Testis (tissue), 3 donors: ENCODE measurements around the gene BTBD17. TPM values are rescaled to one million over a fixed set of nuclear protein-coding genes. Genes with fewer than 3 reads are reported as not detected.

Experiments used
- DNase-seq: peaks from one replicate; pipeline ENCODE4 v3.0.0-alpha.2; 2019
- H3K27ac ChIP-seq, 2 donors: fragments of 200-600 bp; sonication (generic); one replicate each; pipeline ENCODE4 v1.5.1; 2019
- H3K27me3 ChIP-seq: fragments of 200-600 bp; sonication (generic); one replicate; pipeline ENCODE4 v1.5.1; 2019
- H3K36me3 ChIP-seq: fragments of 200-600 bp; sonication (generic); one replicate; pipeline ENCODE4 v1.5.1; 2017; ENCODE audit warnings: low read depth; ENCODE audit errors: missing control alignments
- H3K4me1 ChIP-seq: fragments of 200-600 bp; sonication (generic); one replicate; pipeline ENCODE4 v1.5.1; 2019
- H3K4me3 ChIP-seq, 2 donors: fragments of 200-600 bp; sonication (generic); one replicate each; pipeline ENCODE4 v1.5.1; 2017 to 2019
- H3K9me3 ChIP-seq: fragments of 200-600 bp; sonication (generic); one replicate; pipeline ENCODE4 v1.5.1; 2017
- CTCF ChIP-seq, 3 experiments: fragments of 450-650 bp in 2 of 3; fragments of 200-600 bp in 1 of 3; sonication (generic) in 1 of 3; IDR thresholded peaks; one replicate each; pipeline ENCODE4 v1.5.1; 2016 to 2019; ENCODE audit warnings: antibody characterized with exemption in 3 of 3, mild to moderate bottlenecking in 2 of 3, moderate library complexity in 1 of 3
- POLR2A ChIP-seq: fragments of 450-650 bp; IDR thresholded peaks from one replicate; pipeline ENCODE4 v1.6.1; 2017; ENCODE audit warnings: antibody characterized with exemption, mild to moderate bottlenecking, moderate library complexity
- WGBS, 2 donors: methylation state at CpG; one replicate each; pipeline ENCODE4 v1.1.5; 2018; 5-methylcytosine and 5-hydroxymethylcytosine counted together
- intact Hi-C: fragments of 100-400 bp; cut with DNase I; formaldehyde crosslinking; loops from one replicate; pipeline ENCODE4 v1.15.1; 2023; ENCODE audit warnings: low total_unique reads
- polyA plus RNA-seq: library from polyadenylated mRNA; stranded (reverse); fragments of 350-450 nt; fragmentation: Illumina TruSeq; extraction: RNeasy Lipid Tissue Mini Kit (QIAGEN cat#74804); gene quantifications from one replicate; pipeline ENCODE4 v1.2.3, GENCODE V29; 2014; ENCODE audit warnings: low read depth, low replicate concordance; ENCODE audit not compliant: insufficient read depth
- total RNA-seq, 2 donors: library from RNA; depleted of rRNA; stranded (reverse); fragments of >200 nt; gene quantifications; one replicate each; pipeline ENCODE4 v1.2.3, GENCODE V29; 2016

BTBD17 gene
- total and polyA plus RNA-seq, 3 donors from 2014 or later = 0.79 to 1.2 TPM; not detected in 1

DNA sequence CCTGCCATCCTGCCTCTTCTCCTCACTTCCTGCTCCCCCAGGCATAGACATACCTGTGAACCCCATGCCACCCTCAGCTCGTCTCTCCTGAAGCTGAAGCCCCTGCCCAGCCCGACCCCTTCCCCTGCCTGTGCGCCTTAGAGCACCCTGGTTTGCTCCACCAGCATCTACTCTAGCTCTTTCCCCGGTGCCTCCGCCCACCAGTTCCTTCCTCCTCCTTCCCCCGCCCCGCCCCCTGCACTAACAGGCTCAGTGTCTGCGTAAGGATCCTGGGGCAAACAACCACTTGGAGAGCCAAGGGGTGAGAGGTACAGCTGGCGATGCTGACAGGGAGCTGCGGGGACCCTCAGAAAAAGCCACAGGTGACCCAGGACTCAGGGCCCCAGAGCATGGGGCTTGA, 7.6 kb upstream of the BTBD17 start:
- H3K9me3 ChIP-seq = no peaks in the 10 kb centered on the region
- no peaks in the 10 kb centered on the region for H3K36me3 ChIP-seq
- H3K4me1 ChIP-seq = peaks cover 3% of the 10 kb centered on the region
- 60 to 70% methylated on average over 8 to 10 of the region's 10 CpGs for WGBS, 2 donors
- no peak overlapping the region for H3K4me3 ChIP-seq
- TF ChIP-seq CTCF (IDR thresholded peaks at IDR 0.05) (no peak), POLR2A (no peak)
- intact Hi-C loops = loop anchor here (10.0 kb wide), 1 partner anchor 164 kb away; the partner anchor contains the start of gene RPL38
- H3K27ac ChIP-seq = no peak overlapping the region
- DNase-seq = peak; percentile 21
- H3K27me3 ChIP-seq = no peaks in the 10 kb centered on the region

GRCh38 chr17:74368341-74369081, 6.8 kb upstream of the BTBD17 start:
- TF ChIP-seq CTCF (IDR thresholded peaks at IDR 0.05) (peak; percentile 75 to 98 (median 89)), POLR2A (no peak)
- H3K27ac ChIP-seq = no peak overlapping the region
- no peaks in the 10 kb centered on the region for H3K36me3 ChIP-seq
- no peak overlapping the region for H3K4me3 ChIP-seq
- H3K27me3 ChIP-seq = no peaks in the 10 kb centered on the region
- WGBS, 2 donors = 50 to 100% methylated on average over 1 to 14 of the region's 14 CpGs
- H3K9me3 ChIP-seq = no peaks in the 10 kb centered on the region
- DNase-seq = peak; percentile 86
- intact Hi-C loops = loop anchor here (10.0 kb wide), 1 partner anchor 164 kb away; the partner anchor contains the start of gene RPL38
- peaks cover 3% of the 10 kb centered on the region for H3K4me1 ChIP-seq

- Histone ChIP-seq H3K4me3 (no peak within 1 kb of the TSS), H3K9me3 (no peaks in the 10 kb centered on the region), H3K36me3 (no peaks in the 10 kb centered on the region), H3K4me1 (peaks cover 3% of the 10 kb centered on the region), H3K27me3 (no peaks in the 10 kb centered on the region), H3K27ac (no peak within 1 kb of the TSS)
- TF ChIP-seq CTCF (IDR thresholded peaks at IDR 0.05) = no peak
- TF ChIP-seq POLR2A = no peak
- 81 to 94% methylated on average over 3 to 5 of the region's 5 CpGs for WGBS, 2 donors
- intact Hi-C loops = loop anchor here (10.0 kb wide), 1 partner anchor 162 kb away; the partner anchor contains the start of gene RPL38
- DNase-seq = no peak
These were observed 5.5 kb upstream of the BTBD17 start, which contains the start of gene GPR142 for GRCh38 chr17:74367206-74367605. Gene GPR142 (plus strand): TSS chr17:74367506. CDS start chr17:74369541, 2,035 bp downstream.

GRCh38 chr17:74362810-74363498, 1.3 kb upstream of the BTBD17 start:
- TF ChIP-seq POLR2A (no peak), CTCF (IDR thresholded peaks at IDR 0.05) (no peak)
- H3K27ac ChIP-seq = no peak overlapping the region
- no peaks in the 10 kb centered on the region for H3K4me1 ChIP-seq
- H3K9me3 ChIP-seq = no peaks in the 10 kb centered on the region
- no peak for DNase-seq
- 66 to 72% methylated on average over 8 to 13 of the region's 14 CpGs for WGBS, 2 donors
- H3K36me3 ChIP-seq = no peaks in the 10 kb centered on the region
- intact Hi-C loops = loop anchor here (10.0 kb wide), 1 partner anchor 158 kb away; the partner anchor contains the start of gene RPL38
- H3K27me3 ChIP-seq = no peaks in the 10 kb centered on the region
- H3K4me3 ChIP-seq = no peak overlapping the region
